AG09319 (cell line): Measurements from ENCODE around the gene C3orf22.

Experiments
- DNase-seq: peaks from one replicate; pipeline ENCODE4 v3.0.0-alpha.2; 2010; ENCODE audit warnings: low read depth; ENCODE audit errors: extremely low read depth
- CTCF ChIP-seq: IDR thresholded peaks from 2 replicates; pipeline ENCODE4 v1.5.1; 2011; ENCODE audit warnings: low read depth, mild to moderate bottlenecking, inconsistent platforms, low read length, moderate library complexity

The C3orf22 gene

GRCh38 chr3:126515066-126515706, 43.5 kb downstream of the C3orf22 start:
- no peak for DNase-seq
- no peak for TF ChIP-seq CTCF

- TF ChIP-seq CTCF: no peak
- DNase-seq: no peak
These were observed 44.6 kb downstream of the C3orf22 start for GRCh38 chr3:126514161-126514560.

- no peak for TF ChIP-seq CTCF
- no peak for DNase-seq
These were observed 45.6 kb downstream of the C3orf22 start for GRCh38 chr3:126512916-126513650.

GRCh38 chr3:126512026-126512425, 46.7 kb downstream of the C3orf22 start:
- DNase-seq: no peak
- TF ChIP-seq CTCF: no peak

GRCh38 chr3:126511291-126511690, 47.4 kb downstream of the C3orf22 start:
- no peak for TF ChIP-seq CTCF
- no peak for DNase-seq

GRCh38 chr3:126510308-126510910, 48.3 kb downstream of the C3orf22 start:
- no peak for DNase-seq
- no peak for TF ChIP-seq CTCF
